Kidney (tissue), 14 donors: ENCODE measurements around the gene GADD45GIP1. TPM values are rescaled to one million over a fixed set of nuclear protein-coding genes. Genes with fewer than 3 reads are reported as not detected.
"Not testable (repeated sequence)": the region's sequence is repeated elsewhere in the genome, so short reads cannot be mapped to it uniquely, and the experiment has no call there.

ENCODE experiments used
- DNase-seq, 5 donors: peaks; one replicate each; pipeline ENCODE4 v3.0.0-alpha.2; 2013 to 2020
- FAIRE-seq: peaks from 2 replicates; lab custom pipeline; 2012; peaks lifted over from hg19 to GRCh38; lab: Jason Lieb, UNC
- H3K27ac ChIP-seq, 2 donors: one replicate each; pipeline ENCODE4 v1.7.0; 2013; ENCODE audit warnings: low read depth in 2 of 2, low read length in 2 of 2, inconsistent platforms in 1 of 2
- H3K27me3 ChIP-seq: one replicate; pipeline ENCODE4 v1.7.1; 2013; ENCODE audit warnings: low read length, inconsistent platforms; ENCODE audit not compliant: control insufficient read depth, insufficient read depth
- H3K36me3 ChIP-seq, 3 donors: one replicate each; pipeline versions ENCODE4 v1.7.0 to v1.7.1; 2013; ENCODE audit warnings: low read length in 3 of 3, control low read depth in 1 of 3, inconsistent platforms in 1 of 3; ENCODE audit not compliant: insufficient read depth in 3 of 3, control insufficient read depth in 2 of 3
- H3K4me1 ChIP-seq, 3 donors: one replicate each; pipeline versions ENCODE4 v1.7.0 to v1.7.1; 2013; ENCODE audit warnings: low read length in 3 of 3, inconsistent platforms in 1 of 3, low read depth in 1 of 3; ENCODE audit not compliant: control insufficient read depth in 2 of 3, insufficient read depth in 2 of 3
- H3K4me3 ChIP-seq, 3 donors: one replicate each; pipeline versions ENCODE4 v1.7.0 to v1.8.1; 2013; ENCODE audit warnings: low read length in 3 of 3, control low read depth in 1 of 3, inconsistent platforms in 1 of 3
- H3K9ac ChIP-seq, 3 donors: one replicate each; pipeline versions ENCODE4 v1.7.0 to v1.7.1; 2013; ENCODE audit warnings: low read length in 3 of 3, control low read depth in 1 of 3, inconsistent platforms in 1 of 3
- H3K9me3 ChIP-seq, 3 donors: one replicate each; pipeline versions ENCODE4 v1.7.0 to v1.7.1; 2013; ENCODE audit warnings: low read length in 3 of 3, control low read depth in 1 of 3, inconsistent platforms in 1 of 3; ENCODE audit not compliant: control insufficient read depth in 2 of 3, insufficient read depth in 1 of 3
- CTCF ChIP-seq: IDR thresholded peaks from 3 replicates; pipeline ENCODE4 v1.5.1; 2012; ENCODE audit warnings: mild to moderate bottlenecking, moderate library complexity, borderline replicate concordance; ENCODE audit not compliant: insufficient read depth; ENCODE audit errors: extremely low read depth
- intact Hi-C: fragments of 100-400 bp; cut with DNase I; formaldehyde crosslinking; loops from one replicate; pipeline ENCODE4 v1.11.1; 2022
- polyA plus RNA-seq: library from polyadenylated mRNA; stranded (reverse); fragments of 350-450 nt; fragmentation: Illumina TruSeq; extraction: RNeasy Lipid Tissue Mini Kit (QIAGEN cat#74804); gene quantifications from one replicate; pipeline ENCODE4 v1.2.3, GENCODE V29; 2014; ENCODE audit warnings: low read depth, low replicate concordance; ENCODE audit not compliant: insufficient read depth
- total RNA-seq: library from RNA; stranded (reverse); fragmentation: NEBNext Ultra II Directional; extraction: Animal tissue kit (Norgen Biotek cat#: 25700); gene quantifications from one replicate; pipeline ENCODE4 v1.2.1, GENCODE V29; 2021
- donor health status: control.
- donor health status: control.
- donor health status: control.
- donor health status: control.
- donor health status: control.
- donor health status: DM: yes; HTN: yes; CAD: no.
- donor health status: Normal renal cell carcinoma (clear cell type).

Gene GADD45GIP1
- total and polyA plus RNA-seq, 2 donors from 2014 or later: 18.4 to 71.3 TPM

DNA sequence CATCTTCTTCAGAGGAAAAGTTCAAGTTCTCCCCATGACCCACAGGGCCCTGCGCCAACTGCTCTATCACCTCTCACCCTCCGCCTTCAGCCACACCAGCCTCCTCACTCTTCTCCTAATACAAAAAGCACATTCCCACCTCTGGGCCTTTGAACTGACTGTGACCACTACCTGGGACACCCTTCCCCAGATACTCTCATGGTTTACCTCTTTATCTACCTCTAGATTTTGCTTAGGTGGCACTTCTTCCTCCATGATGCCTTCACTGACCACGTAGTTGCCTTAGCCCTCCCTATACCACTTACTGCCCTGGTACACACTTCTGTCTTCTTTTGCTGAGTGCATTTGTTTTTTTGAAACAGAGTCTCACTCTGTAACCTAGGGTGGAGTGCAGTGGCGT, 34.1 kb downstream of the GADD45GIP1 start:
- no peak overlapping the region for H3K4me3 ChIP-seq
- no peak overlapping the region for H3K27ac ChIP-seq
- FAIRE-seq: no peak
- intact Hi-C loops: no loop called here
- no peaks in the 10 kb centered on the region for H3K27me3 ChIP-seq
- no peaks in the 10 kb centered on the region for H3K9me3 ChIP-seq
- no peak for DNase-seq
- TF ChIP-seq CTCF: no peak
- H3K36me3 ChIP-seq: peaks cover 6 to 34% (median 27%) of the 10 kb centered on the region in 3 donors
- peaks cover 0 to 3% (median 0%) of the 10 kb centered on the region in 3 donors for H3K4me1 ChIP-seq
- no peak overlapping the region for H3K9ac ChIP-seq

- FAIRE-seq: no peak
- H3K27me3 ChIP-seq: no peaks in the 10 kb centered on the region
- DNase-seq: no peak
- no peak for TF ChIP-seq CTCF
- H3K36me3 ChIP-seq: peaks cover 2 to 28% (median 19%) of the 10 kb centered on the region in 3 donors
- no peak overlapping the region for H3K4me3 ChIP-seq
- H3K27ac ChIP-seq: no peak overlapping the region
- intact Hi-C loops: no loop called here
- H3K9me3 ChIP-seq: no peaks in the 10 kb centered on the region
- H3K9ac ChIP-seq: no peak overlapping the region
- peaks cover 0 to 3% (median 0%) of the 10 kb centered on the region in 3 donors for H3K4me1 ChIP-seq
Measured at GRCh38 chr19:12921047-12921446, 36.0 kb downstream of the GADD45GIP1 start.

DNA sequence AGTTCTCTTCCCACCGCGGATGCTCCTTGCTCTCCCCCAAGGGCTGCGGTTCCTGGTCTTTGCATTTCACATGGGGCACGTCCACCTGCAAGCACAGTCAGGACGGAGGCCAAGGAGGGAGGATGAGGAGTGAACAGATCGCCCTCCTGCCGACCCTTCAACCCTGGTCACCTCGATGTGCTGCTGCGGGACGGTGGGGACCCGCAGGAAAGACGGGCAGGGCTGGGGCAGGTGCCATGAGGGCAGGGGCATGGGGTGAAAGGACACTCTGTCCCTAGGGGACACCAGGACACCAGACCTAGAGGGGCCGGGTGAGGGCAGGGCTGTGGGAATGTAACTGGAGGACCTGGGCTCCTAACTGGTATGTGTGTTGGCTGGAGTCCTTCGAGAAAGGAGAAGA, 38.8 kb downstream of the GADD45GIP1 start:
- FAIRE-seq: no peak
- intact Hi-C loops: no loop called here
- DNase-seq: no peak

GRCh38 chr19:12915860-12916259, 41.2 kb downstream of the GADD45GIP1 start:
- peaks cover 0 to 14% (median 8%) of the 10 kb centered on the region in 3 donors for H3K4me1 ChIP-seq
- FAIRE-seq, H3K27ac ChIP-seq, H3K9ac ChIP-seq, H3K4me3 ChIP-seq, H3K36me3 ChIP-seq, H3K27me3 ChIP-seq, intact Hi-C loops, DNase-seq, H3K9me3 ChIP-seq: not testable (repeated sequence)

More for the DNA sequence above, 38.8 kb downstream of the GADD45GIP1 start:
- H3K27ac ChIP-seq: no peak overlapping the region
- peaks cover 0 to 5% (median 4%) of the 10 kb centered on the region in 3 donors for H3K4me1 ChIP-seq
- no peaks in the 10 kb centered on the region for H3K9me3 ChIP-seq
- no peaks in the 10 kb centered on the region for H3K27me3 ChIP-seq
- no peak for TF ChIP-seq CTCF
- no peak overlapping the region for H3K4me3 ChIP-seq
- H3K9ac ChIP-seq: no peak overlapping the region
- peaks cover 0 to 10% (median 10%) of the 10 kb centered on the region in 3 donors for H3K36me3 ChIP-seq
